CD4-positive, alpha-beta T cell treated with Interferon gamma for 1 hour (primary cell): ENCODE measurements around the gene ST3GAL4.
"Not testable (repeated sequence)": the region's sequence is repeated elsewhere in the genome, so short reads cannot be mapped to it uniquely, and the experiment has no call there.

ENCODE experiments used
- DNase-seq: peaks from one replicate; pipeline ENCODE4 v3.0.0-alpha.2; 2020

ST3GAL4 gene

DNA sequence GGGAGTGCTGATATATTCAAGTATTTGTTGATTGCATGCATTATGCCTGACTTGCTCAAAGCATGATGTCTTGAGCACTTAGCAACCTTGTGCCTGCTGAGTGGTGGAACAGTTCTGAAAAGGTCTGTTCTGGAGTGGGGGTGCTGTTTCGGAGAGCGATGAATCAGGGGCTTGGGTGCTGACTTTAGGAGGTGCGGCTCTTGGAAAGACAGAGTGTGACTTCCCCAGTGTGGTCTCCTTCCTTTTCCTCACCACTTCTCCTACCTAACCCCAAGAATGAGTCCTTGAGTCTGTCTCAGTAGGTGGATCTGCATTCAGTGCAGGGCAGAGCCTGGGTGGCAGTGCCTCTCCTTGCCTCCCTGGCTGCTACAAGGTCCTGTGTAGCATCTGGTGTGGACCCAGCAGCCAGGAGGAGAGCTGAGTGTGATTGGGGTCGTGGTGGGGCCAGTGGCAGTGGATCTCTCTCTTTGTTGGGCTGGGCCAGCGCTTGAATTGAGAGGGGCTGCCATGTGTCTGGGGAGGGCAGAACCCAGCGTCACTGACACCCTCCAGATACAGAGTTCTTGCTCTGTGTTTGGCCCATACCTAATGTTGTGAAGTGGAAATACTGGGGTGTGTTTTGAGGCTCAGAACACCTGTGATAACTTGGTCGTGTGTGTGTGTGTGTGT is 35.9 kb downstream of the ST3GAL4 start:
- DNase-seq, result no peak

DNA sequence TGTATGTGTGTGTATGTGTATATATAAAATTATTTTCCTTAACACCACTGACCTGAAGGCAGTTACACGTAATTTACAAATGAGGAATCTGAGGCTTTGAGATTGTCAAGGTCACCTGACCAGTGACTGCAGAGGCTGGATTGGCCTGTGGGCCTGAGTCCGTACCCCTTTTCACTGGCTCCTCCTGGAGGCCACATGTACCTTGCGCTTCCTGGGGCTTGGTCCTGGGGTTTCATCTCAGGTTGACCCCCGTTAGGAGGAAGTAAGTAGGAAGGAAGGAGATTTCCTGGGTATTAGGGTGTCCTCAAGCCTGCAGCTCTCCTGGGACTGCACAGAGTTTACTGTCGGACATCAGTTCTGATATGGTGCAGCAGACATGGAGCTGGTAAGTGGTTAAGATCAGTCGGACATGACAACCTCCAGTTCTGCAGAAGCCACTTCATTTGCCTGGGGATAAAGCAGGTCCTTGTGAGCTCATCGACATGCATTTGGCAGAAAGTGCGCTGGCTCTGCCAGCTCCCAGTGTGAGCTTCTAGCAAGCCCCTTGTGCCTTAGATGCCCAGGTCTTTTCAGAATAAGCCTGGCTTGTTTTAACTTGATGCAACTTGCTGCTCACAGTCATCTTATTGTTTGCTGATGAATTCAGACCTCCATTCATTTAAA is 36.6 kb downstream of the ST3GAL4 start:
- DNase-seq, result peak; percentile 39

DNA sequence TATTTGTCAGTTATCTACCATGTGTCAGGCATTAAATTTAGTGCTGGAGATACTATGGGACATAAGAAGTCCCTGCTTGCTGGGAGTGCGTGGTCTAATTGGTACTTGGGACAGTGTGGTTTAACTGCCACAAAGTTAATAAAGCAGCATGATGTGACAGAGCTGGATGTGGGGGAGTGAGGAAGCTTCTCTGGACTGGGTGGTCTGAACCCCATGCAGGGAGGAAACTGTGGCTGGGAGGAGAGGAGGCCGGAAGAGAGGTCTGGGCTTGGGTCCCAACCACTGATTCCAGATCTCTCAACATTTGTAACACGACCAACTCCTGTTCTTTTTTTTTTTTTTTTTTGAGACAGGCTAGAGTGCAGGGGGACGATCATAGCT is 37.1 kb downstream of the ST3GAL4 start:
- DNase-seq, result no peak

DNA sequence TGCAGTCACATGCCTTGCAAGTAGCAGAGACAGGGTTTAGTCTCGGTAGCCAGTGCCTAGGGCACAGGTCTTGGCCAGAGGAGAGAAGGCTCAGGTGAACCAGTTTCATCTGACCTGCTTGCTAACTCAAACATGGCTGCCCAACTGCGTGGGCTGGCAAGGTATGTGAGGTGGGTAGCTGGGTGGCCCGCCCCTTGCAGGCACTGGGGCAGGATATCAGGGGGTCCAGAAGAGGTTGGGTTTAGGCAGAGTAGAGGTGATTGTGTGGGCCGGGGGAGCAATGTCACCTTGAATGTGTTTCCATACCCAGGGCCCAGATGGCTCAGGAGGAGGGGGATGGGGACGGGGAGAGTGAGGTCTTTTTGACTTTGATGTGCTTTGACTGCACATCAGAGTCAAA is 37.7 kb downstream of the ST3GAL4 start:
- DNase-seq, result no peak

DNA sequence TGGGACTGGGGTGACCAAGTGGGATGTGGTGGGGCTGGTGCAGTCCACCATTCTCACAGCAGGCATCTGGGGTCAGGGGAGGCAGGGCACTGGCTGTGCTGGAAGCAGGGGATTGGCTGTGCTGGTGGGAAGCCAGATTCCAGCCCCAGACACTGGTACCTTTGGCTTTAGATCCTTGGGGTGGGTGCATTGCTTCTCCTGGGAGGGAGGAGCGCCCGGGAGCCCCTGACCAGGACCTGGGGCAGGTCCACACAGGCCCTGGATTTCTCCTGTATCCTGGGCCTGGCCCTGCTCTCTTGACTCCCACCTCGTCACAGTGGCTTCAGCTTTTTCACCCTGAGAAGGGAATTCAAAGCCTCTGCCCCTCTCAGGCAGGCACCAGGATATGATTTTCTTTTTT is 38.5 kb downstream of the ST3GAL4 start:
- no peak for DNase-seq

DNA sequence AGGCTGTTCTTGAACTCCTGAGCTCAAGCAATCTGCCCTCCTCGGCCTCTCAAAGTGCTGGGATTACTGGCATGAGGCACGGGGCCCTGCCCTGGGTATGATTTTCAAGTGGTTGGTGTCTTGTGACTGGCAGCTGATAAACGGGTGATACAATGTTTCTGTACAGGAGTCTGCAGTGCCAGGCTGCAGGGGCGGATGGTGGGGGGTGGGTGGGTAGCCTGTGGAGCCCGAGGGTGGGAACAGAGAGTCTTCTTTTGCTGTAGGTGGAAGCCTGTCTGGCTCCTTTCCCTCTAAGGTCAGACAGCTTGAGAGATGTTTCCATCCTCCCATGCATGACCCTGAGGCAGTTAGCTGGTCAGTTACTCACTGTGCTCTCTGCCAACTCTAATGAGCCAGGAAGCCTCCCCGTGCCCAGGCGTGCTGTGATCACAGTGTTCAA is 39.2 kb downstream of the ST3GAL4 start:
- not testable (repeated sequence) for DNase-seq

DNA sequence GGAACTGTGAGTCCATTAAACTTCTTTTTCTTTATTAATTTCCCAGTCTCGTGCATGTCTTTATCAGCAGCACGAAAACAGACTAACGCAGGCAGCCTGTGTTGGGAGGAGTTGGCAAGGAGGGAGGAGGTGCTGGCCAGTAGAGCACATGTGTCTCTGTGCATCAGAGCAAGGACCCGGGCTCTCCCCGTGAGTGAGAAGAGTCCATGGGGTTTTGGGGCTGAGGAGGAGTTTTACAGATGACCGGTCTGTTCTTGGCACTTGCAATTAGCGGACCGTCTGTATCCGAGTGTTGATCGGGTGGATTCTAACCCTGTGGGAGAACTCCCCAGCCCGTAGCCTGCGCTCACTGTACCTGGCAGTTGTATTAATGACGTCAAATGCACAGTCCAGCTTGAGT is 40.3 kb downstream of the ST3GAL4 start:
- DNase-seq, result not testable (repeated sequence)

DNA sequence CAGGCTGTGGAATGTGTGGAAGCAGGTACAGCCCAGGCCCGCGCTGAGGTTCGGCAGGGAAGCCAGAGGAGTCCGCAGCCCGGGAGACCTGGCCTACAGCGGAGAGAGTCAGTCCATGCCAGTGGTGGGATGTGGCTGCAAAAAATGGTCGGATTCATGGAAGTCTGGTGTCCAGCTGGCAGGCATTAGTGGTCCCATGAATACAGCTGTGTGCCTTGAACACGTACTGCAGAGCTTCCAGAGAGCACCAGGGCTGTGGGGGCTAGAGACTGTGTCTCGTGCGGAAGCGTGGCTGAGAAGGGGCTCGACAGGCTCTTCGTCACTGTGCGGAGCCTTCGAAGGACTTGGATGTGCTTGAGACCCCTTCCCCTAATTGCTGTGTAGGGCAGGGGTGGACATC is 40.8 kb downstream of the ST3GAL4 start:
- not testable (repeated sequence) for DNase-seq

DNA sequence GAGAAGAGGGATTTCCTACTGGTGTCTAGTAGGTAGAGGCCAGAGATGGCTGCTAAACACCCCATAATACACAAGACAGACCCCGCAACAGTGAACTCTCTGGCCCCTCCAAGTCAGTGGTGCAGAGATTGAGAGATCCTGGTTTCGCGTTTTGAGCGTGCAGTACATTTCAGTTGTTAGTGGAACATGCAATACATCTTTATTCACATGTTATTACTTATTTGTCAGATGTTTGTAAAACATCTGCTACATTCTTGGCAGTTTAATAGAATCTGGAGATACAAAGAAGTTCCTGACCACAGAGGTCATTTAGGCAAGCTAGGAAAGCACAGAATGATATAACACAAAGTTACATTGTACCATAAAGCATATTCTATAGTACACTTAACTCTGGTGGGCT is 41.5 kb downstream of the ST3GAL4 start:
- no peak for DNase-seq

DNA sequence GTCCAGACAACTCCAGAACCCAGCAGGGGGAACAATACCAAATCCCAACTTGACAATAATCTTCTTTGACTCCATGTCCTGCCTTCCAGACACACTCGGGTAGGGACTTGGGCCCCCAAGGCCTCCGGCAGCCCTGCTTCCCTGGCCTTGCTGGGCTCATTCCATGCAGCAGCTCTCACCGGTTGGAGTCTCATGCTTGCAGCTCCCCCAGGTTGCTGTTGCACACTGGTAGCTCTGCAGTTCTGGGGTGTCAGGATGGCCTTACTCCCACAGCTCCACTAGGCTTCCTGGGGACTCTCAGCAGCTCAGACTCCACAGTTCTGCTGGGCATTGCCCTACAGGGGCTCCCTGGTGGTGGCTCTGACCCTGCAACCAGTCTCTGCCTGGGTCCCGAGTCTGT is 42.8 kb downstream of the ST3GAL4 start:
- DNase-seq, result no peak

DNA sequence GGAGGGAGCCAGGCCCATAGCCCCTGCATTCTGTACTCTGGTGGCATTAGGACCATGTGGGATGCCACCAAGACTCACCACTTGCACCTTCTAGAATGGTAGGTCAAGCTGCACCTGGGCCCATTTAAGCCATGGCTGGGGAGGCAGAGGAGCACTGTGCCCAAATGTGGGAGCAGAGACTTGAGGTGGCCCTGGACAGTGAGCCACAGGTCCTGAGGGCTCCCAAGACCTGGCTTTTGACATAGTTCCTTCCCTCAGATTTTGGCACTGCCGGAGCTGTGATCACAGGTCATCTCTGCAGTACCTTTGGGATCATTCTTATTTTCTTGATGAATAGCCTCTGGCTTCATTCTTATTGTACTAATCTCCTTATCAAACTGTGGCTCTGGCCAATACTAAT is 43.2 kb downstream of the ST3GAL4 start:
- DNase-seq, result no peak

DNA sequence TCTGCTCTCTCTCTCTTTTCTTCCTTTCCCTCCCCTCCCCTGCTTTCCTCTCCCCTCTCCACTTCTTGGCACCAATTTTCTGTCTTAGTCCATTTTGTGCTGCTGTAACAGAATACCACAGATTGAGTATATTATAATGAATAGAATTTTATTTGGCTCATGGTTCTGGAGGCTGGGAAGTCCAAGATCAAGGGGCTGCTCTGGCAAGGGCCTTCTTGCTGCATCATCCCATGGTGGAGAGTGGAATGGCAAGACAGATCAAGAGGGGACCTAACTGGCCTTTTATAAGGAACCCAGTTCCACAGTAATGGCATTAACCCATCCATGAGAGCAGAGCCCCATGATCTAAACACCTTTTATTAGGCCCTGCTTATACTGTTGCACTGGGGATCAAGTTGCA is 44.5 kb downstream of the ST3GAL4 start:
- DNase-seq, result no peak

DNA sequence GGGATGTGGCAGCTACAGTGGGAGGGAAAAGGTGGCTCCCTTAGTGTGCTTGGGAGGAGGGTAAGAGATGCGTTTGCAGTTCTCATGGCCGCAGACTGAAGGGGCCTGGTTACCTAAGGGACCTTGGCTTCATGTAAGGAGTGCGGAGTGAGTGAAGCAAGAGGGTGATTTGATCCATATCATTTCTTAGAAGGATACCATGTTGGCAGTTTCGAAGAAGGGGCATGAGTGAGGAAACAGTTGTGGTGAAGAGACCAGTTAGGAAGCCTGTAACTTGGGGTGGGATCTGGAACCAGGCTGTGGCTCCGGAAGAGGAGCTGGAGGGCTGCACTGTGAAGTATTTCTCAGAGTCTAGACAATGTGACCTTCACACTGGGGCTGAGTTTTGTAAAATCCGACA is 45.0 kb downstream of the ST3GAL4 start:
- no peak for DNase-seq

DNA sequence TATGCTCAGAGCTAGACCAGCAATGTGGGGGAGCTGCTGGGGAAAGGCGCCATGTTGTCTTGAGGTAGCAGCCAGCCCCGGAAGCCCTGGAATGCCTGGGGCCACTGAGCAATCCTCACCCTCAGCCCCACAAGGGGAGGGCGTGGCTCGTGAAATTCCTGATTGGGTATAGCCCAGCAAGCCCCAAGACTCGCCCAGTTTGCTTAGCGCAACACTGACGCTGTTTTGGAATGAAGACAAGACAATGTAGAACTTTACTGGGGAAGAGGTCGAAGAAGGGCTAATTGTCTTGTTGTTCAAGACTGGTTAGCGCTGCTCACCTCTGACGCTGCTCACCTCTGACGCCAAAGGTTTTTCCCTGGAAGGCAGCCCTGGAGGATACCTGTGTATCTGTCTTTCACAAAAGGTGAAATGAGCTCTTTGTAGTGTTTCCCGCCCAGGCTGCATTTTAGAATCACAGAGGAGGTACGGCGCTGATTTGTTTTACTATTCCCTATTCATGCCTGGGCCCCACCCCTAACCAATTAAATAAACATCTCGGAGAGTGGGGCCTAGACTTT is 47.6 kb downstream of the ST3GAL4 start:
- no peak for DNase-seq

DNA sequence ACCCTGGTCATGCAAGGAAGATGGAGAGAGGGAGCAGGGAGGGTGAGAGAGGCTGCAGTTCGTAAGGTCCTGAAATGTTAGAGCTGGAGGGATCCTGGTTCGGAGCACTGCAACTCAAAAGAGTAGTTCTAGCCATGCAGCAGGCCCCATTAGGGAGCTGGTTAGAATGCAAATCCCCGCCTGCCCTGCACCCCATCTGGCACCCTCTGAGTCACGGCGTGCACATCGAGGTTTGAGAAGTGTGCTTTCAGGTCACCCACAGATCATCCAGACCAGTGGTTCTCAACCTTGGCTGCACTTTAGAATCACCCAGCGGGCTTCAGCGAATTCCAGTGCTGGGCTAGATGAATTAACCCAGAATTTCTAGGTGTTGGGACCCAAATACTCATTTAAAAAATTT is 48.2 kb downstream of the ST3GAL4 start:
- DNase-seq, result no peak

DNA sequence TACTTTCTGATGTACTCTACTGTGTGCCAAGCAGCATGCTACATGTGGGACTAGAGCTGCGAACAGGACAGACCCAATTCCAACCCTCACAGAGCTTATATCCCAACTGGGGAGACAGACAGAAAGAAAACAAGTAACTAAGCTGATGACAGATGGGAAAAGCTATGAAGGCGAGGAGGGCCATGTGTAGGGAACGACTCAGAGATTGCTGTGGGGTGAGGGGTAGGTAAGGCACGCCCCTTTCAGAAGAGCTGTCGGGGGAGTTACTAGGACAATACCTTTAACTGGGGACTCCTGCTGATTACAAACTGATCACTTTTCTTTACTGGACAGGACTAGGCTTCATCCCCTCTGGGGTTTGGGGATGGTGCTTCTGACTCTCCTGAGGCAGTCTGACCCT is 48.9 kb downstream of the ST3GAL4 start:
- DNase-seq, result no peak

DNA sequence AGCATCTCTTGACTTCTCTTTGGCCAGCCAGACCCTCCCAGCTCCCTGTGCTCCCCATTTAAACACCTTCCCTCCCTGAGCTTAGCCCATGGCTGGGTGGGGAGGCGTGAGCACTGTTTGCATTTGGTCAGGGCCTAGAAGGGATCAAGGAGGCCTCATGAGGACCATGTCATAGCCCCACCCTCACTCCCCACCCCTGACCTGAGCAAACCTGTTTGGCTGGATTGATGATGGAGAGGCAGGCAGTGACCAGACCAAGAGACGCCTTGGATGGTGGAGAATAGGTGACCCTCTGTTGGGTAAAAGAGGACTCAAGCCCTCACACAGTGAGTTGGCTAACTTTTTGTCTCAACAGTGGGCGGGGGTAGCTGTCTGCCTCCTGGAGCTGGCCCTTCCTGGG is 49.9 kb downstream of the ST3GAL4 start:
- DNase-seq, result no peak

DNA sequence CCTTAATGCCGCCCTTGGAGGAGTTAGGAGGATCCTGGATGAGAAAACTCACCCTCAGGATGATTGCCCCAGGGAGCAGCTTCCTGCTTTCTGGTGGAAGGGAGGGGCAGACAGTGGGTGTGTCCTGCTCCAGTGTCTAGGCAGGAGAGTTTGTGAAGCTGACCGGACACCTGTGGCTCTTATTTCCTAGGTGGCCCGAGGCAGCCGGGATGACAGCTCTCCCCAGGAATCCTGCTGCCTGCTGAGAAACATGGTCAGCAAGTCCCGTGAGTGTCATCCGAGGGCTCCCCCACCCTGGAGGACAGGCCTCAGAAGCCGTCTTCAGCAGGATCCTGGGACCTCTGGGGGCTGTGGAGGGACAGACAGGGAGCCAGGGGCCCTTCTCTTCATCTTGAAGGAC is 50.4 kb downstream of the ST3GAL4 start:
- no peak for DNase-seq

DNA sequence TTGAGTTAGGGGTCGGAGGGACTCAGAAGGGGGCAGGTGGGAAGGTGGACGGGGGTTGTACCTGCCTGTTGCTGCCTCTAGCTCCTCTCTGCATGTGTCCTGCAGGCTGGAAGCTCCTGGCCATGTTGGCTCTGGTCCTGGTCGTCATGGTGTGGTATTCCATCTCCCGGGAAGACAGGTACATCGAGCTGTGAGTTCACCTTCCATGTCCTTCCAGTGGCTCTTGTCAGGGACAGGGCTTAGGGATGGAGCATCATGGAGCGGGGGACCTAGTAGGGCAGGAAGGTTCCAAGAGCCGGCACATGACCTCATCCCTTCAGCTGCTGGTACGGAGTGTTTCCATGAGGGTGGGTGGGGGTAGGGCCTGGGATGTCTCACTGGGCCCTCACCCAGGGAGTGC is 50.9 kb downstream of the ST3GAL4 start:
- DNase-seq, result no peak

DNA sequence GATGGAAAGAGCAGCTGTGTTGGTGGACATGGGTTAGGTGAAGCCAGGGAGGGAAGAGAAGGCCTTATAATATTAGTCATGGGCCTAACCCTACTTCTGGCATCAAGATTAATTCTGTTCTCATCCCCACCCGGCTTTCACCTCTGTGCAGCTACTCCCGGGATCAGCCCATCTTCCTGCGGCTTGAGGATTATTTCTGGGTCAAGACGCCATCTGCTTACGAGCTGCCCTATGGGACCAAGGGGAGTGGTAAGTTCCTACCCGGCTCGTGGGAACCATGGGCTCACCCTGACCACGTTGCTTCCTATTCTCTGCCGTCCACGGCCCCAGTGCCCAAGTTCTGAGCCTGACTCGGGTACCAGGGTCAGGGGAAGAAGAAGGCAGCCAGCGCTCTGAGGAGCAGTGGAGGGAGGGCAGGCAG is 51.6 kb downstream of the ST3GAL4 start:
- no peak for DNase-seq

DNA sequence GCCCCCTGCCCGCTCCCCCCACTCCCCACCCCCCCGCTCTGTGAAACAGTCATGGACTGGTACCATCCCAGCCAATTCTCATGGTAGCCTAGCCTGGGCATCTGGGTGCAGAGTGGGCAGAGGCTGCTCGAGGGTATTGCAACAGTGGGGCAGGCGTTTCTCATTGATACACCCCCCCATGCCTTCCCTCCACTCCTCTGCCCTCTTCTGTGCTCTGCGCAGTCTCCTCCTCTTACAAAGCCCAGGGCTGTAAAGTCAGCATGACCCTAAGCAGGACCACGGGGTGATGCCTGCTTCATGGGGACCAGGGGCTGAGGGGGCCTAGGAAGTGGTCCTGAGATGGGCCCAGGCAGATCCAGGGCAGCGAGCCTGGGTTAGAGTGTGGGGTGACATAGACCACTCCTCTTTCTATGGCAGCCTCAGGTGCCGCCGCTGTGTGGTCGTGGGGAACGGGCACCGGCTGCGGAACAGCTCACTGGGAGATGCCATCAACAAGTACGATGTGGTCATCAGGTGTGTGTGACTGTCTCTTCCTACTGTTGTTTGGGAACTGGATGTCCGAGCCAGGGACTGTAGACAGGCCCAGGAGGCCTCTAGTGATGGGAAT is 52.3 kb downstream of the ST3GAL4 start:
- no peak for DNase-seq

DNA sequence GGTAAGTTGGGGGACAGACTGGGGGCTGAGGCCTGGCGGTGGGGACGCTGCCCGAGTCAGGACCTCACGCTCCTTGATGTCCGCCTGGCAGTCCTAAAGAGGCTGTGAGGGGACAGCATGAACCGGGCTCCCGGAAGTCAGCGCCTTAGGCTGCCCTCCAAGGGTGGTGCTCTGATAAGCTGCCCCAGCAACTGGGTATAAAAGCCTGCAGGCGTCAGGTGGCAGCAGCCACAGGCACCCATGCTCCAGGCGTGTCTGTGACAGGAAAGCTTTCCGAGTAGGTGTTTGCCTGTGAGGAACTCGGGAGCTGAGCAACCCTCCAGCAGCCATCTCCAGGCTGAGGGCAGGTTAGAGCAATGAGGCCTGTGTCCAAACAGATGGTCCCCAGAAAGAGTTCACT is 53.0 kb downstream of the ST3GAL4 start:
- DNase-seq, result no peak

DNA sequence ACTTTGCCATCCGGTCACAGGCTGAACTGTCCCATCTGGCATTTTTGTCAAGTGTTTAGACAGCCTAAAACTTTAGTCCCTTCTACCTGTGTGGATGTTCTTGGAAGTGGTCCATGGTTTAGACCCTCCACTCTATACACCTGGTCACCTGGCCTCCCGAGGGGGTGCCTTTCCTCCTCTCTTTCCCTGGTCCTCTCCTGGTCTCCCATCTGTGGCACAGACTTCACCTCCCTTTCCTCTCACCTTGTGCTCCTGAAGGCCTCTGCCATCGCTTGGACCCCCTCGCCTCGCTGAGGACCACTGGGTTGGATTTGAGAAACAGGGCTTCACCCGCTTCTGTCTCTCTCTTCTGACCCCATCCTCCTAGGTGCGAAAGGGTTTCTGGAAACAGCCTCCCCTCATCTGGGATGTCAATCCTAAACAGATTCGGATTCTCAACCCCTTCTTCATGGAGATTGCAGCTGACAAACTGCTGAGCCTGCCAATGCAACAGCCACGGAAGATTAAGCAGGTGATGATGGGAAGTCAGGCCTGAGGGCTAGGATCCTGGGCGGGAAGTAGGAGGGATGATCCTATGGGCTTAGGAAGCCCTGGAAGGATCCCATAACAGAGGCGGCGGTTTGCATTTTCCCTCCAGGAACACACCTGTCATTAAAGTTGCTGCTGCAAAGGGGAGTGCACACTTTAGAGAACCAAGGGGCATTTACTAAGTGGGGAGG is 53.6 kb downstream of the ST3GAL4 start:
- no peak for DNase-seq

DNA sequence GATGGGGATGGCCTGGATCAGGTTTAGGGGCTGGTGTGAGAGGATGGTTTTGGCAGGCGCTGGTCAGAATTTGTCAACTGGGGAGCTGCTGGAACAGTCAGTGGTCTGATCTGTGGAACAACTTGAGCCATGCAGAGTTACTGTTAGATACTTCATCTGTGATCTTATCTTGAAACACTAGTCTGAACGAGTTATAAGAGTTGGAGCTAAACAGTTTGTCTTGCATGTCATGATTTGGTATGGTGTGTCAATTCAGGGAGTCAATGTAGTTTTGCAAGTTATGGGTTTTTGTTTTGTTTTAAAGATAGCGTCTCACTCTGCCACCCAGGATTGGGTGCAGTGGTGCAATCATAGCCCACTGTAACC is 54.1 kb downstream of the ST3GAL4 start:
- no peak for DNase-seq
